HG02763 (cell line): ENCODE data around the gene SLC37A3.
"Not testable (repeated sequence)": the region's sequence is repeated elsewhere in the genome, so short reads cannot be mapped to it uniquely, and the experiment has no call there.

Experiments used
- ATAC-seq: cut with Tn5 transposase; IDR thresholded peaks from one replicate; pipeline ENCODE4 v1.9.1; 2021; ENCODE audit warnings: mild to moderate bottlenecking, moderate library complexity; ENCODE audit not compliant: unreplicated experiment

SLC37A3 gene

GRCh38 chr7:140397784-140398750, at the start of gene SLC37A3:
Gene SLC37A3 (minus strand): TSS chr7:140398530. CDS start chr7:140382526, 16,004 bp downstream.
- ATAC-seq = peak; percentile 99

- ATAC-seq = no peak
Measured at GRCh38 chr7:140447841-140448240, 49.5 kb upstream of the SLC37A3 start.

GRCh38 chr7:140446467-140446866, 48.1 kb upstream of the SLC37A3 start:
- no peak for ATAC-seq

- ATAC-seq = no peak
Measured at GRCh38 chr7:140441519-140441918, 43.2 kb upstream of the SLC37A3 start.

- ATAC-seq = no peak
Measured at GRCh38 chr7:140440593-140440992, 42.3 kb upstream of the SLC37A3 start.

GRCh38 chr7:140439359-140439758, 41.0 kb upstream of the SLC37A3 start:
- peak; percentile 42 for ATAC-seq

- ATAC-seq = no peak
Measured at GRCh38 chr7:140435252-140435895, 37.0 kb upstream of the SLC37A3 start.

GRCh38 chr7:140433396-140433795, 35.1 kb upstream of the SLC37A3 start:
- no peak for ATAC-seq

- ATAC-seq = no peak
Measured at GRCh38 chr7:140426130-140426529, 27.8 kb upstream of the SLC37A3 start.

GRCh38 chr7:140425718-140426117, 27.4 kb upstream of the SLC37A3 start:
- no peak for ATAC-seq

GRCh38 chr7:140423501-140423900, 25.2 kb upstream of the SLC37A3 start:
- no peak for ATAC-seq

GRCh38 chr7:140421521-140421920, 23.2 kb upstream of the SLC37A3 start:
- ATAC-seq = no peak

GRCh38 chr7:140418653-140419052, 20.3 kb upstream of the SLC37A3 start:
- no peak for ATAC-seq

- ATAC-seq = not testable (repeated sequence)
Measured at GRCh38 chr7:140418156-140418472, 19.8 kb upstream of the SLC37A3 start.

GRCh38 chr7:140417456-140418155, 19.3 kb upstream of the SLC37A3 start:
- ATAC-seq = no peak

- no peak for ATAC-seq
Measured at GRCh38 chr7:140416560-140416959, 18.2 kb upstream of the SLC37A3 start.

GRCh38 chr7:140415816-140416215, 17.5 kb upstream of the SLC37A3 start:
- ATAC-seq = not testable (repeated sequence)

GRCh38 chr7:140415361-140415760, 17.0 kb upstream of the SLC37A3 start:
- ATAC-seq = no peak

- no peak for ATAC-seq
Measured at GRCh38 chr7:140404565-140405065, 6.3 kb upstream of the SLC37A3 start.

- ATAC-seq = no peak
Measured at GRCh38 chr7:140403878-140404564, 5.7 kb upstream of the SLC37A3 start, which contains the start of gene RAB19. Gene RAB19 (plus strand): TSS chr7:140404058. CDS start chr7:140407647, 3,589 bp downstream.
